ENCODE measurements around the gene PIK3AP1. TPM values are rescaled to one million over a fixed set of nuclear protein-coding genes. Genes with fewer than 3 reads are reported as not detected.

The PIK3AP1 gene
- total and polyA plus RNA-seq, 2 of the 4 experiments (the other 2 are of a cell fraction) = under 0.01 to 0.14 TPM

GRCh38 chr10:96695975-96696634, 24.2 kb downstream of the PIK3AP1 start:
- H2AK5ac ChIP-seq (ENCODE audit: low read depth, low read length) = no peak overlapping the region
- BruUV-seq (replicated peaks) = no TSS peak
- H3K23ac ChIP-seq (ENCODE audit: low read depth, low read length) = no peak overlapping the region
- H3K18ac ChIP-seq (ENCODE audit: low read depth, low read length) = no peak overlapping the region
- in situ Hi-C loops (cut with MboI; ENCODE audit: low sequenced_read_pairs) (no loop called here), intact Hi-C loops (cut with micrococcal nuclease) (no loop called here), dilution Hi-C loops (cut with HindIII; ENCODE audit: low sequenced_read_pairs, unreplicated experiment) (no loop called here)
- TF ChIP-seq POLR2A (IDR thresholded peaks at IDR 0.05; ENCODE audit: low read depth, low read length) = no peak
- no peak for TF ChIP-seq MXI1 (IDR thresholded peaks at IDR 0.05; ENCODE audit: borderline replicate concordance, low read depth, low read length)
- TF ChIP-seq NFE2L2 (IDR thresholded peaks at IDR 0.05; ENCODE audit: low read depth, low read length) = no peak
- no peak for TF ChIP-seq SMC3 (IDR thresholded peaks at IDR 0.05; ENCODE audit: low read depth, low read length)
- TF ChIP-seq RCOR1 (IDR thresholded peaks at IDR 0.05; ENCODE audit: insufficient replicate concordance, low read length) = no peak
- TF ChIP-seq MAFK (IDR thresholded peaks at IDR 0.05; ENCODE audit: low read depth, low read length) = no peak
- TF ChIP-seq, protein P1, sequence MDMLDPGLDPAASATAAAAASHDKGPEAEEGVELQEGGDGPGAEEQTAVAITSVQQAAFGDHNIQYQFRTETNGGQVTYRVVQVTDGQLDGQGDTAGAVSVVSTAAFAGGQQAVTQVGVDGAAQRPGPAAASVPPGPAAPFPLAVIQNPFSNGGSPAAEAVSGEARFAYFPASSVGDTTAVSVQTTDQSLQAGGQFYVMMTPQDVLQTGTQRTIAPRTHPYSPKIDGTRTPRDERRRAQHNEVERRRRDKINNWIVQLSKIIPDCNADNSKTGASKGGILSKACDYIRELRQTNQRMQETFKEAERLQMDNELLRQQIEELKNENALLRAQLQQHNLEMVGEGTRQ (IDR thresholded peaks at IDR 0.05; ENCODE audit: low read depth, low read length) = no peak
- TF ChIP-seq, protein P2, sequence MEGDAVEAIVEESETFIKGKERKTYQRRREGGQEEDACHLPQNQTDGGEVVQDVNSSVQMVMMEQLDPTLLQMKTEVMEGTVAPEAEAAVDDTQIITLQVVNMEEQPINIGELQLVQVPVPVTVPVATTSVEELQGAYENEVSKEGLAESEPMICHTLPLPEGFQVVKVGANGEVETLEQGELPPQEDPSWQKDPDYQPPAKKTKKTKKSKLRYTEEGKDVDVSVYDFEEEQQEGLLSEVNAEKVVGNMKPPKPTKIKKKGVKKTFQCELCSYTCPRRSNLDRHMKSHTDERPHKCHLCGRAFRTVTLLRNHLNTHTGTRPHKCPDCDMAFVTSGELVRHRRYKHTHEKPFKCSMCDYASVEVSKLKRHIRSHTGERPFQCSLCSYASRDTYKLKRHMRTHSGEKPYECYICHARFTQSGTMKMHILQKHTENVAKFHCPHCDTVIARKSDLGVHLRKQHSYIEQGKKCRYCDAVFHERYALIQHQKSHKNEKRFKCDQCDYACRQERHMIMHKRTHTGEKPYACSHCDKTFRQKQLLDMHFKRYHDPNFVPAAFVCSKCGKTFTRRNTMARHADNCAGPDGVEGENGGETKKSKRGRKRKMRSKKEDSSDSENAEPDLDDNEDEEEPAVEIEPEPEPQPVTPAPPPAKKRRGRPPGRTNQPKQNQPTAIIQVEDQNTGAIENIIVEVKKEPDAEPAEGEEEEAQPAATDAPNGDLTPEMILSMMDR (conservative IDR thresholded peaks at IDR 0.05; ENCODE audit: low read depth, low read length) = no peak
- TF ChIP-seq FOS (IDR thresholded peaks at IDR 0.05; ENCODE audit: low read depth, low read length) = no peak
- no peak for TF ChIP-seq CHD1 (IDR thresholded peaks at IDR 0.05; ENCODE audit: low read depth, low read length)
- no peak for TF ChIP-seq RFX5 (IDR thresholded peaks at IDR 0.05; ENCODE audit: low read depth, low read length)
- TF ChIP-seq MAZ (IDR thresholded peaks at IDR 0.05; ENCODE audit: borderline replicate concordance, low read depth, low read length) = no peak
- TF ChIP-seq RAD21 (IDR thresholded peaks at IDR 0.05; ENCODE audit: low read length) = no peak
- TF ChIP-seq, protein P3, sequence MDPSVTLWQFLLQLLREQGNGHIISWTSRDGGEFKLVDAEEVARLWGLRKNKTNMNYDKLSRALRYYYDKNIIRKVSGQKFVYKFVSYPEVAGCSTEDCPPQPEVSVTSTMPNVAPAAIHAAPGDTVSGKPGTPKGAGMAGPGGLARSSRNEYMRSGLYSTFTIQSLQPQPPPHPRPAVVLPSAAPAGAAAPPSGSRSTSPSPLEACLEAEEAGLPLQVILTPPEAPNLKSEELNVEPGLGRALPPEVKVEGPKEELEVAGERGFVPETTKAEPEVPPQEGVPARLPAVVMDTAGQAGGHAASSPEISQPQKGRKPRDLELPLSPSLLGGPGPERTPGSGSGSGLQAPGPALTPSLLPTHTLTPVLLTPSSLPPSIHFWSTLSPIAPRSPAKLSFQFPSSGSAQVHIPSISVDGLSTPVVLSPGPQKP (IDR thresholded peaks at IDR 0.05; ENCODE audit: borderline replicate concordance, low read depth, low read length) = no peak
- TF ChIP-seq BHLHE40 (IDR thresholded peaks at IDR 0.05; ENCODE audit: low read depth, low read length) = no peak
- no peak for TF ChIP-seq CEBPB (IDR thresholded peaks at IDR 0.05; ENCODE audit: low read depth, low read length)
- H2BK15ac ChIP-seq (ENCODE audit: low read depth, low read length) = no peak overlapping the region
- H3K4ac ChIP-seq (ENCODE audit: low read depth, low read length) = no peak overlapping the region
- H3K4me1 ChIP-seq (ENCODE audit: control insufficient read depth, insufficient read depth, low read length) = peaks cover 2% of the 10 kb centered on the region; the same call in 1 of the 2 replicates
- no peak overlapping the region for H4K5ac ChIP-seq (ENCODE audit: low read depth, low read length)
- H2BK120ac ChIP-seq (ENCODE audit: low read depth, low read length) = no peak overlapping the region
- no peak overlapping the region for H2AFZ ChIP-seq (replicated peaks; ENCODE audit: low read length, poor library complexity)
- H2BK5ac ChIP-seq (ENCODE audit: low read depth, low read length, poor library complexity, severe bottlenecking) = no peak overlapping the region
- H3K27ac ChIP-seq (ENCODE audit: insufficient read depth, low read length) = no peak overlapping the region
- H3K9me1 ChIP-seq (ENCODE audit: insufficient read depth, low read length) = peaks cover 1% of the 10 kb centered on the region; the same call in 1 of the 2 replicates
- H4K91ac ChIP-seq (ENCODE audit: insufficient read depth, low read depth, low read length) = no peak overlapping the region
- no peak overlapping the region for H3K9ac ChIP-seq (ENCODE audit: low read depth, low read length)
- no peaks in the 10 kb centered on the region for H4K20me1 ChIP-seq (ENCODE audit: insufficient read depth, low read length)
- H3K56ac ChIP-seq (ENCODE audit: extremely low read depth, insufficient read depth, low read length) = no peak overlapping the region
- ChIA-PET POLR2A (ENCODE audit: unreplicated experiment) (no interaction called here), CTCF (no interaction called here)
- H2AK9ac ChIP-seq (replicated peaks; ENCODE audit: low read depth, low read length, poor library complexity) = no peak overlapping the region
- H3K14ac ChIP-seq (replicated peaks; ENCODE audit: low read depth, low read length) = no peak overlapping the region
- WGBS, 2 experiments (ENCODE audit: extremely low coverage in 2 of 2, insufficient read length in 1 of 2) = no CpG with 5 or more reads among the region's 3 CpGs
- ATAC-seq (ENCODE audit: low read depth) (no peak), DNase-seq (no peak)
- H2BK20ac ChIP-seq (ENCODE audit: low read depth, low read length) = no peak overlapping the region
- H3K79me1 ChIP-seq (ENCODE audit: low read depth in 1 of 2, low read length in 2 of 2) = no peaks in the 10 kb centered on the region
- H3K27me3 ChIP-seq (ENCODE audit: control insufficient read depth, insufficient read depth, low read length) = 0 out of 2 replicates have a peak, but pooled peaks cover 2% of the 10 kb centered on the region
- H3K36me3 ChIP-seq (ENCODE audit: control insufficient read depth, insufficient read depth, low read length) = no peaks in the 10 kb centered on the region
- H3K4me3 ChIP-seq (ENCODE audit: insufficient read depth, low read depth, low read length) = no peak overlapping the region
- H3K4me2 ChIP-seq (ENCODE audit: low read depth, low read length) = no peak overlapping the region
- H3K9me3 ChIP-seq (ENCODE audit: control insufficient read depth, insufficient read depth, low read length) = no peaks in the 10 kb centered on the region
- H4K8ac ChIP-seq (ENCODE audit: low read depth in 2 of 2, low read length in 2 of 2) = no peak overlapping the region
